Hepatocyte (in vitro differentiated cells): ENCODE measurements around the gene BMX. TPM values are rescaled to one million over a fixed set of nuclear protein-coding genes. Genes with fewer than 3 reads are reported as not detected.

Experiments used
- DNase-seq: peaks from one replicate; pipeline ENCODE4 v3.0.0-alpha.2; 2016; ENCODE audit warnings: low spot score
- H2AFZ ChIP-seq: fragments of 200-600 bp; sonication (generic); 2 replicates; pipeline ENCODE4 v1.6.0; 2016; ENCODE audit warnings: antibody characterized with exemption, mild to moderate bottlenecking
- H3K27ac ChIP-seq: fragments of 200-600 bp; sonication (generic); 2 replicates; pipeline ENCODE4 v1.5.1; 2016; ENCODE audit warnings: mild to moderate bottlenecking
- H3K27me3 ChIP-seq: fragments of 200-600 bp; sonication (generic); 2 replicates; pipeline ENCODE4 v1.6.1; 2016
- H3K36me3 ChIP-seq: fragments of 200-600 bp; sonication (generic); replicated peaks from 2 replicates; pipeline ENCODE4 v1.5.1; 2016; ENCODE audit warnings: low read depth; ENCODE audit not compliant: insufficient read depth
- H3K4me1 ChIP-seq: fragments of 200-600 bp; sonication (generic); 2 replicates; pipeline ENCODE4 v1.5.1; 2016; ENCODE audit warnings: mild to moderate bottlenecking, moderate library complexity; ENCODE audit not compliant: insufficient read depth
- H3K4me2 ChIP-seq: fragments of 200-600 bp; sonication (generic); 2 replicates; pipeline ENCODE4 v1.6.0; 2016
- H3K4me3 ChIP-seq: fragments of 200-600 bp; sonication (generic); 2 replicates; pipeline ENCODE4 v1.5.1; 2016; ENCODE audit warnings: mild to moderate bottlenecking
- H3K79me2 ChIP-seq: fragments of 200-600 bp; sonication (generic); 2 replicates; pipeline ENCODE4 v1.6.0; 2017; ENCODE audit warnings: mild to moderate bottlenecking
- H3K9me2 ChIP-seq: fragments of 200-600 bp; sonication (generic); replicated peaks from 2 replicates; pipeline ENCODE4 v1.6.0; 2017; ENCODE audit warnings: mild to moderate bottlenecking; ENCODE audit not compliant: insufficient read depth
- H3K9me3 ChIP-seq: fragments of 200-600 bp; sonication (generic); 2 replicates; pipeline ENCODE4 v1.5.1; 2016; ENCODE audit warnings: low read depth, mild to moderate bottlenecking
- H4K20me1 ChIP-seq: fragments of 200-600 bp; sonication (generic); 2 replicates; pipeline ENCODE4 v1.6.0; 2016; ENCODE audit warnings: mild to moderate bottlenecking; ENCODE audit not compliant: insufficient read depth, poor library complexity, severe bottlenecking
- EZH2 ChIP-seq: fragments of 200-600 bp; sonication (generic); IDR thresholded peaks from 2 replicates; pipeline ENCODE4 v1.6.1; 2016; ENCODE audit warnings: antibody characterized with exemption, mild to moderate bottlenecking, borderline replicate concordance
- EZH2phosphoT487 ChIP-seq: fragments of 200-600 bp; sonication (generic); IDR thresholded peaks from one replicate; pipeline ENCODE4 v1.6.1; 2018; ENCODE audit warnings: antibody characterized with exemption, mild to moderate bottlenecking, low read depth, moderate library complexity; ENCODE audit not compliant: unreplicated experiment, severe bottlenecking
- WGBS: methylation state at CpG from one replicate; pipeline ENCODE4 v1.1.6; 2016; ENCODE audit warnings: low lambda C conversion rate; ENCODE audit errors: missing lambda C conversion rate; 5-methylcytosine and 5-hydroxymethylcytosine counted together
- polyA plus RNA-seq: library from polyadenylated mRNA; unstranded; fragments of >200 nt; fragmentation: Nextera tagmentation; extraction: Ambion mirVana; gene quantifications from 2 replicates; pipeline ENCODE4 v1.2.1, GENCODE V29; 2016
- total RNA-seq: library from RNA; depleted of rRNA; stranded (reverse); fragments of >200 nt; gene quantifications from 2 replicates; pipeline ENCODE4 v1.2.3, GENCODE V29; 2014
- TF ChIP-seq, protein P1 (sequence below): fragments of 200-600 bp; sonication (generic); IDR thresholded peaks from 2 replicates; pipeline ENCODE4 v1.5.1; 2016; ENCODE audit warnings: antibody characterized with exemption, mild to moderate bottlenecking; ENCODE audit not compliant: poor library complexity

The BMX gene
- total and polyA plus RNA-seq, 2 experiments from 2014 or later: 0.07 TPM; not detected in 1

DNA sequence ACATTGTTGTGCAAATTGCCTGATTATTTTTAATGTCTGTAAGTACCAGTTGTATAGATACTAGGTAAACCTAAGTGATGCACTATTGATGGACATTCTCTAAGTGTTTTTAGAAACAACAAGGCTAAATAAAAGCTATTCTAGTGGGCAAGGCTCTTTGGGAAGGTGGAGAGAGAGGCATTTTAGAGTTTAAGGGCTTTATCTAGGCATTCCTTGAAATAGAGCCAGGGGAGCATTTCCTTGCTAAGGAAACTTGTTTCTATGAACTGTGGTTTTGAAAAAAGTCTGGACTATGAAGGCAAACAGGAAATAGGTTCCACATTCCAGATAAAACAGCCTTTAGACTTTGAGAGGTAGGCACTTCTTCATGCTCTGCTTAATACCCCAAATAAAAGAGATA lies 23.8 kb downstream of the BMX start:
- Histone ChIP-seq H3K4me2 (no peak overlapping the region), H3K9me3 (no peaks in the 10 kb centered on the region), H3K27ac (no peak overlapping the region), H2AFZ (no peak overlapping the region), H3K9me2 (no peaks in the 10 kb centered on the region), H4K20me1 (no peaks in the 10 kb centered on the region), H3K4me3 (no peak overlapping the region), H3K27me3 (no peaks in the 10 kb centered on the region), H3K4me1 (no peaks in the 10 kb centered on the region), H3K36me3 (no peaks in the 10 kb centered on the region), H3K79me2 (no peaks in the 10 kb centered on the region)
- no peak for DNase-seq
- TF ChIP-seq EZH2 (no peak), EZH2phosphoT487 (no peak)
- TF ChIP-seq, protein P1, sequence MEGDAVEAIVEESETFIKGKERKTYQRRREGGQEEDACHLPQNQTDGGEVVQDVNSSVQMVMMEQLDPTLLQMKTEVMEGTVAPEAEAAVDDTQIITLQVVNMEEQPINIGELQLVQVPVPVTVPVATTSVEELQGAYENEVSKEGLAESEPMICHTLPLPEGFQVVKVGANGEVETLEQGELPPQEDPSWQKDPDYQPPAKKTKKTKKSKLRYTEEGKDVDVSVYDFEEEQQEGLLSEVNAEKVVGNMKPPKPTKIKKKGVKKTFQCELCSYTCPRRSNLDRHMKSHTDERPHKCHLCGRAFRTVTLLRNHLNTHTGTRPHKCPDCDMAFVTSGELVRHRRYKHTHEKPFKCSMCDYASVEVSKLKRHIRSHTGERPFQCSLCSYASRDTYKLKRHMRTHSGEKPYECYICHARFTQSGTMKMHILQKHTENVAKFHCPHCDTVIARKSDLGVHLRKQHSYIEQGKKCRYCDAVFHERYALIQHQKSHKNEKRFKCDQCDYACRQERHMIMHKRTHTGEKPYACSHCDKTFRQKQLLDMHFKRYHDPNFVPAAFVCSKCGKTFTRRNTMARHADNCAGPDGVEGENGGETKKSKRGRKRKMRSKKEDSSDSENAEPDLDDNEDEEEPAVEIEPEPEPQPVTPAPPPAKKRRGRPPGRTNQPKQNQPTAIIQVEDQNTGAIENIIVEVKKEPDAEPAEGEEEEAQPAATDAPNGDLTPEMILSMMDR: no peak

DNA sequence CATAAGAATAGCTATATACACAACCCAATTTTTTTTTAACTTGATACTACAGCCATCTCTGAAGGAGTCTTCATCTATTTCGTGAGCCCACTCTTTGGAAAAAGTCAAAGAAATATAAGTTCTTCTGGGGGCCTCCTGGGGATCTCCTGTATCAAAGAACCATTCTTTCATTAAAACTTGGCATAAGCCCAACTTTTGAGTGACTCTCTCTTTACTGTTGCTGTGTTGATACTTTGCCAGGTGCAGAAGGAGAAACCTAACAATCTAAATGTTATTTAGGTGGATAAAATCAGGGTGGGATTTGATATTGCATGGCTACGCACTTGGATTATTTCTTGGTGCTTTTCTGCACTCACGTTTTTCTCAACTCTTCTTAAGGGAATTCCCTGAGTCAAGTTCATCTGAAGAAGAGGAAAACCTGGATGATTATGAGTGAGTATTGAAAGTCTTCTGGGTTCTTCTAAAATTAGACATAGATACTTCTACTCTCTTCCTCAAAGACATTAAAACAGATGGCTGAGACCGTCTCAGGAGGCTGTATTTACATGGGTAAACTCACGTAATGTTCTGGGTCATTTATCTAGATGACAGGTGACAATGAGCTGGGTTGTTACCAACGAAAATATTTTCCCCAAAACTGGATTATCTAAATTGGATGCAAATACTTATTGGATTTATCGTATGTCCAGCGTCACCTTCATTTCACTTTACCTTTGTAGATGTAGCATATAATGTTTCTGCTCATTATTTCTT lies 25.2 kb downstream of the BMX start:
- Histone ChIP-seq H3K9me2 (no peaks in the 10 kb centered on the region), H3K9me3 (no peaks in the 10 kb centered on the region), H3K4me3 (no peak overlapping the region), H4K20me1 (no peaks in the 10 kb centered on the region), H3K27ac (no peak overlapping the region), H3K4me1 (no peaks in the 10 kb centered on the region), H3K4me2 (no peak overlapping the region), H2AFZ (no peak overlapping the region), H3K27me3 (no peaks in the 10 kb centered on the region), H3K36me3 (no peaks in the 10 kb centered on the region), H3K79me2 (no peaks in the 10 kb centered on the region)
- TF ChIP-seq EZH2 (no peak), EZH2phosphoT487 (no peak)
- TF ChIP-seq, protein P1: no peak
- 83% methylated on average over 8 of the region's 8 CpGs for WGBS
- DNase-seq: no peak

DNA sequence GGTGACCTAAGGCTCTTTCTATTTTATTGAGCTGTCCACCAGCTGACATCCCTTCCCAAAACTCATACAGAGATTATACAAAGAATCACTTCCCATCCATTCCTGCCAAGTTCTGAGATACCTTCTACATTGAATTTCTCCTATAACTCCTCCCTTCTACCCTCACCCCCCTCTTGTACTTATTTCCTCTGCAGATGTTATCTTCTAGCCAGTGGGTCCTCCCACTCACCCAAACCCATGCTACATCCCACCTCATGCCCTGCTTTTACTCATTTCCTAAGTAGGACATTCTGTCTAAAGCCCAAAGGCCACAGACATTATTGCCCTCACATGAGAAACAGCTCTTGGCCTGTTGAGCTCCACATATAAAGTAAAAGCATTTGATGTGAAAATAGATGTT lies 28.6 kb downstream of the BMX start:
- no peak overlapping the region for H3K4me2 ChIP-seq
- H3K27ac ChIP-seq: no peak overlapping the region
- H3K4me1 ChIP-seq: no peaks in the 10 kb centered on the region
- no peaks in the 10 kb centered on the region for H3K36me3 ChIP-seq
- no peak for DNase-seq
- H3K27me3 ChIP-seq: no peaks in the 10 kb centered on the region
- no peaks in the 10 kb centered on the region for H4K20me1 ChIP-seq
- no peak overlapping the region for H2AFZ ChIP-seq
- H3K9me3 ChIP-seq: no peaks in the 10 kb centered on the region
- no peak overlapping the region for H3K4me3 ChIP-seq
- H3K79me2 ChIP-seq: no peaks in the 10 kb centered on the region
- no peaks in the 10 kb centered on the region for H3K9me2 ChIP-seq
- no peak for TF ChIP-seq EZH2
- TF ChIP-seq, protein P1: no peak
- no peak for TF ChIP-seq EZH2phosphoT487

DNA sequence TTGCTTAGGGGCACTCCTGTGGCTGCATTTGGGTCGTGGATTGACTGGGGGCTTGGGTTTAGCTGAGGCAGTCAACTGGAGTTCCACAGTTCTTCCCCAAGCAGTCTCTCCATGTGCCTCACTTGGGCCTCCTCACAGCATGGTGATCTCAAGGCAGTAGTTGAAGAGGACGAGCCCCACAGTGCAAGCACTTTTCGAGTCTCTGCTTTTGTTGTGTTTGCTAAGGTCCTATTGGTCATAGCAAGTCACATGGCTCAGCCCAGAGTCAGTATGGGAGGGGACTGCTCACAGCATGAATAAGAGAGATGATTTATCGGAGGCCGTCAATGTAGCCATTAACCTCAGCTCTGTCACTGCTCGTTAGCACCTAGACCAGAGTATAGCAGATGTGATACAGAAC lies 29.7 kb downstream of the BMX start:
- DNase-seq: no peak
- Histone ChIP-seq H3K79me2 (no peaks in the 10 kb centered on the region), H2AFZ (no peak overlapping the region), H3K27ac (no peak overlapping the region), H3K36me3 (no peaks in the 10 kb centered on the region), H3K27me3 (no peaks in the 10 kb centered on the region), H3K4me2 (no peak overlapping the region), H4K20me1 (no peaks in the 10 kb centered on the region), H3K9me3 (no peaks in the 10 kb centered on the region), H3K9me2 (no peaks in the 10 kb centered on the region), H3K4me1 (no peaks in the 10 kb centered on the region), H3K4me3 (no peak overlapping the region)
- TF ChIP-seq EZH2phosphoT487: no peak
- TF ChIP-seq EZH2: no peak
- WGBS: 87% methylated on average over 6 of the region's 6 CpGs
